HUDEP-2 (cell line): ENCODE data around the gene LTBP1.

ENCODE experiments used
- DNase-seq, 76 experiments: peaks; one replicate each; lab custom pipeline; 2025; ENCODE audit not compliant: unreplicated experiment in 76 of 76; lab: John Stamatoyannopoulos, UW

LTBP1 gene

DNA sequence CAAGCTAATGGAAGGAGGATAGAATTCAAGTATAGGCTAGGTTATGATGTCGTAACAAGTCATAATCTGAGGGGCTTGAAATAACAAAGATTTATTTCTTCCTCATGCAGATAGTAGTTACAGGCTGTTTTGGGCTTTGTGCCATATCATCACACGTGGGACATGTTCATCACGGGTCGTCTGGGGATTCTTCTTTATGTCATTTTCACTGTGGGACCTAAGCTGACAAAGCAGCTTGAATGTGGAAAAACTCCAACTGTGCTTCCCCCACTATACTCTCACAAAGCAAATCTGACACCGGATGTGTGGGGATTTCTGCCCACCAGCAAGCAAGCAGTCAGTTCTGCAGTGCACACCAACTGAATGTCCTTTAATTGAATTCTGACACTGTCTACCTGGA is 124.8 kb downstream of the LTBP1 start:
- DNase-seq: no peak

- DNase-seq: no peak
Observed at GRCh38 chr2:33072614-33073013, 125.9 kb downstream of the LTBP1 start.

GRCh38 chr2:33073018-33073417 is 126.3 kb downstream of the LTBP1 start:
- no peak for DNase-seq

- no peak for DNase-seq
Observed at GRCh38 chr2:33074197-33074596, 127.4 kb downstream of the LTBP1 start.

DNA sequence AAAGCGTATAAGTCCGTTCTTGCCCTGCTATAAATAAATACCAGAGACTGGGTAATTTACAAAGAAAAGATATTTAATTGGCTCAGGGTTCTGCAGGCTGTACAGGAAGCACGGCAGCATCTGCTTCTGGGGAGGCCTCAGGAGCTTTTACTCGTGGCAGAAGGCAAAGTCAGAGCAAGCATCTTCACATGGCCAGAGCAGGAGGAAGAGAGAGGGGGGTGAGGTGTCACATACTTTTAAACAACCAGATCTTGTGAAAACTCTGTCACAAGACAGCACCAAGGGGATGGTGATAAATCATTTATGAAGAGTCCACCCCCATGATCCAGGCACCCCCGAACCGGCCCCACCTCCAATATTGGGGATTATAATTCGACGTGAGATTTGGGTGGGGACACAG is 130.6 kb downstream of the LTBP1 start:
- no peak for DNase-seq

DNA sequence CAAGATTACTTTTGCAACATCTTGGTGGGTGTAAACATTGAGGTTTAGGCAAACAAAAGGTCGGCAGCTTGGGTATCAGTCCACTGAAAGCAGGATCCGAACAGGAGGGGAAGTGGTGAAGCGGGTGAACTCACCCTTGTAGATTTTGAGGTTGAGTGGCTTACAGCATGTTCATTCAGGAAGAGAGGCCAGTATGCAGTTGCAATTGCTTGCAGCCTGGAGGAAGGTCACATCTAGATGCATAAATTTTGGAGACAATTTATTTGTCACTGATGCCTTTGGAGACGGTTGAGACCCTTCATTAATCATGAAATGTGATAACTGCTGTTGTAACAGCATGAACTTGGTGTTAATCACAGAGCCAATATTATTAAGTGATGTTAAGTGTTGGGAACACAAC is 131.1 kb downstream of the LTBP1 start:
- DNase-seq: no peak

DNA sequence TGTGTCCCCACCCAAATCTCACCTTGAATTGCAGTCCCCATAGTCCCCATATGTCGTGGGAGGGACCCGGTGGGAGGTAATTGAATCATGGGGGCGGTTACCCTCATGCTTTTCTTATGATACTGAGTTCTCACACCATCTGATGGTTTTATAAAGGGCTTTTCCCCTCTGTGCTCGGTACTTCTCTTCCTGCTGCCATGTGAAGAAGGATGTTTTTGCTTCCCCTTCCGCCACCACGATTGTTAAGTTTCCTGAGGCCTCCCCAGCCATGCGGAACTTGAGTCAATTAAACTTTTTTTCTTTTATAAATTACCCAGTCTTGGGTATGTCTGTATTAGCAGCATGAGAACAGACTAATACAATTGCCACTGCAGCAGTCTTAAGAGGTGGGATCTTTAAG is 134.9 kb downstream of the LTBP1 start:
- DNase-seq: no peak

DNA sequence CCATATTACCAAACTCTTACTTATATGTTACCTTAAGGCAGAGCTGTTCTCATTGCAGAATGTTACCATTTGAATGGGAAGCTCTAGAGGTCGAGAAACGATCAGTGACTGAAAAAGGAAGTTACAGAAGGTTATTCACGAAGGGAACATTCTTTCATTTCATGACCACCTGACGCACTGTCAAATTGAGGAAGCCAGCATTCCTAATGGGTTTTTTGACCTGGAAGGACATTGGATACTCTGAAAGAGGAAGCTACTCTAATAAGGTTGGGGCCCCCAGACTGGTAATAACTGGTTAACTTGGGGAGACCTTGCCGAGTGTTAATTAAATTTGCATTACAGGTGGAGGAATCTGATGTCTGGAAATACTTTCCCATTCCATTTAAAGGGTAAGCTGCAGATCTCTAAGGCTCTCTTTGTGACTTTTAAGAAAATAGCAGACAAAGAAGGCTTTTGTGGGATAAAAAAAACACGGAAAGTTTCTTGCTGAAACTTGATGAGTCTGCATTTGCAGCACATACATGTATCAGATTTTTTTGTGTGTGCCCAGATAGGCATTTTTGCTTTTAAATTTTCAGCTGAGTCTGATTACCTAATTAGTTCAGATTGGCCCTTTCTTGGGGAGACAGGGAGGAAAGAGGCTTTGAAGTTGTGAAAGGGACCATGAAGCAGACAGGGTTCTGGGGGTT is 137.1 kb downstream of the LTBP1 start:
- no peak for DNase-seq

DNA sequence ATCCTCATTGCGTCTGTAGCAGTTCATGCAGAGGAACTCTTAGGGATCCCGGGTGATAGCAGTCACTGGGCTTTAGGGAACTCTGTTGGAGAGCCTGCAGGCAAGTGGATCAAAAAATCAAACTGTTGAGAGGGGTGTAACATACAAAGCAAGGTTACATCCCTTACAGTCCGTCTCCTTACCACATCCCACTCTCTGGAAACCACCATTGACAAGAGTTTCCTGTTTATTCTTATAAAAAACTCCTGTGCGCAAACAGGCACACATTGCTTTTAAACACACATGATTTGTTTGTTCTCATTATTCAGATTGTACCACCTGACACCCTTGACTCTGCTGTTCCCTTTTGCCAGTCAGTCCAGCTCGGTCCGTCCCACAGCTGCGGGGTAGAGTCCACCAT is 137.7 kb downstream of the LTBP1 start:
- DNase-seq: no peak

- DNase-seq: no peak
Observed at GRCh38 chr2:33085646-33086045, 138.9 kb downstream of the LTBP1 start.

- DNase-seq: no peak
Observed at GRCh38 chr2:33086400-33087015, 139.8 kb downstream of the LTBP1 start.

DNA sequence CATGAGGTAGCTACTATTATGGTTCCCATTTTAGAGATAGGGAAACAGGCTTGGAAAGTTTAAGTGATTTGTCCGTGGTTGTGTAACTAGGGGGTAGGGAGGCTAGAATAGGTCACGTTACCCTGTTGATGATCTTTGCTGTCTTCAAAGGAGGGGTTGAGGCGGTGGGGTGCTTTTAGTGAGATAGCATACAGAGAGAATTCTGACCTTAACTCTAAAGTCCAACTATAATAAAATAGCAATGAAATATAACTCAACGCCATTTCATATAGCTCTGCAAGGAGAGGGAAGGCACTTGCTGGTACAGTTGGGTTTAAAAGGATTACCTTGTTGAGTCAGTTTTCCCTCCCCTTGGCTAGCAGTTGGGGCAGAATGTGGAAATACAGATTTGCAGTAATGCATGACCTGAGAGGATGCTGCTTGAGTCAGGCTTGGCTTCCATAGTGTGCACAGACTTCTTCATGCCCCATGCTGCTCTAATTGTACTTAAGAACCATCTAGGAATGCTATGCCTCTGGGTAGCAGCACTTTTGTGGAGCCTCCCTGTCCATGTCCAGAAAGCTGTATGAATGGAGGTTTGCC is 143.9 kb downstream of the LTBP1 start:
- DNase-seq: no peak

- DNase-seq: no peak
Observed at GRCh38 chr2:33091541-33092123, 144.9 kb downstream of the LTBP1 start.

DNA sequence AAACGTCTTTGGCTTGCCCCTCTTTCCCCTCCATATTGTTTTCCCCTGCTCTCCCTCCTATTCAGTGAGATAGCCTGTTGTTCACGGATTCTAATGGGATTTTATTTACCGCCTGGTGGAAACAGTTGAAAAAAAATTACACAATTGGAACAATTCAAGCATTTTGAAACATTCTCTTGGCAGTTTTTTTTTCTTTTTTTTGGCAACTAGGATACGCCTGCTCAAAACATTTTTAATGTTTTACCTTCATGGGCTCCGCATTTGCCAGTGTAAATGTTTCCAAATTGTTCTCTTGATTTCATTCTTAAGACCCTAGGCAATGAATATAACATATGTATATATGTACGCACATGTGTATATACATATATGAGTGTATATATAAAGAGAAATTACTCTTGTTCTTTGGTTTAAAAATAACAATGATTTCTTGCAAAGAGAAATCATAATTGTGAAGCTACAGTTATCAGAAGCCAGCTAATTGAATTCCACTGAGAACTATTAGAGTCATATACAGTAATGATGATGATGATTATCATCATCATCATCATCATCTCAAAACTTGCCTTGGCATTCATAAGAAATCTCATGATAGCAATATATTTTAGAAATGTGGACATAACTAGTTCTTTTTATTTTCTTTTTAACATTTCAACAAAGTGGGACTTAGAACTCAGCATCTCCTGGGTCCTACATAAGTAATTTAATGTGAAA is 146.7 kb downstream of the LTBP1 start:
- DNase-seq: no peak

- DNase-seq: no peak
Observed at GRCh38 chr2:33094303-33094702, 147.6 kb downstream of the LTBP1 start.

- DNase-seq: no peak
Observed at GRCh38 chr2:33099989-33100388, 153.2 kb downstream of the LTBP1 start.

- no peak for DNase-seq
Observed at GRCh38 chr2:33100921-33101320, 154.2 kb downstream of the LTBP1 start.

DNA sequence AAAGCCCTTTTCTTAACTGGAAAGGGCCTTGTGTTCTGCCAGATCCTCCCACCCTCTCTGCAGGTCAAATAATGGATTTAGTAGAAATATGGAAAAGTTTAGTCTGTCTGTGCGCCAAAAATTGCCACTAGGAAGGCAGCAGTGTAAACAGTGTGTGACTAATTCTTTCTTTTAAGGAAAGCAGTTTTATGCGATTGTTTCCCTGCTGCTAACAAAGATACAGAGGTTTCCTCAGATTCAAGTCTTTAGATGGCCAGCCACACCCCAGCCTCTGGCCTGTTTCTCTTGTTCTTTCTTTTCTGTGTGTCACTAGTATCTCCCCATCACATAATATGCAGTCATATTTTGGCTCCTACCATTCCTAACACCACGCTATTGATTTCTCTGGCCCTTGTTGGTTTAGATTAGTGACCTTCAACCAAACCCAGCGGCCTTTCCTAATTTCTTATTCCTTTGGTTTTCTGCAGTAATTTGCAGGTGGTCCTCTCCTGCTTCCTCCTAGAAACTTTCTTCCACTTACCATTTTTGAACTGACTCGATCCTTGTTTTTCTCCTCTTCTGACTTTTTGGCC is 157.4 kb downstream of the LTBP1 start:
- no peak for DNase-seq

DNA sequence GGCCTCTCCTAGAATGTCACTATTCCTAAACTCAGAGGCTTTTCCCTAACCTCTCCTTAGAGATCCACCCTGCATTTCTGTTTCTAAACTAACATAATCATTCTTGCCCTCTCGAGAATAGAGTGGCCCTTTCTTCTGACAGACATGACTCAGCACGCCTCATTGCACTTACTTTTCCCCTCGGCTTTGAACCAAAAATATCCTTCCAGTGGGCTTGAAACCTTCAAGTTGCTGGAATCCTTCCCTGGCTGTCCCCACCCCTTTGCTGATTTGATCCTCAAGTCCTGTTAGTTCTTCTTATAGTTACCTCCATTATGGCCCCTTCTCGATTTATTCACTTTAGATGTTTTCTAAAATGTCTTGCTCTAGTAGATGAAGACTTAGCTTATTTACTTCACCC is 158.0 kb downstream of the LTBP1 start:
- no peak for DNase-seq

GRCh38 chr2:33106115-33106514 is 159.4 kb downstream of the LTBP1 start:
- DNase-seq: no peak
